GM18519 (cell line): ENCODE measurements around the gene FAM222B.
"Not testable (repeated sequence)": the region's sequence is repeated elsewhere in the genome, so short reads cannot be mapped to it uniquely, and the experiment has no call there.

Experiments
- ATAC-seq: cut with Tn5 transposase; IDR thresholded peaks from one replicate; pipeline ENCODE4 v1.9.1; 2021; ENCODE audit warnings: mild to moderate bottlenecking, moderate library complexity; ENCODE audit not compliant: unreplicated experiment, low FRiP score

FAM222B gene

GRCh38 chr17:28747801-28748750, 94.5 kb downstream of the FAM222B start:
- no peak for ATAC-seq

- no peak for ATAC-seq
Measured at GRCh38 chr17:28747051-28747691, 95.4 kb downstream of the FAM222B start.

GRCh38 chr17:28746611-28747050, 96.0 kb downstream of the FAM222B start:
- ATAC-seq, result no peak

GRCh38 chr17:28745786-28746411, 96.7 kb downstream of the FAM222B start:
- ATAC-seq, result no peak

- ATAC-seq, result no peak
Measured at GRCh38 chr17:28744972-28745785, 97.4 kb downstream of the FAM222B start.

- no peak for ATAC-seq
Measured at GRCh38 chr17:28744104-28744971, 98.3 kb downstream of the FAM222B start.

- peak; percentile 37 for ATAC-seq
Measured at GRCh38 chr17:28743243-28744103, 99.1 kb downstream of the FAM222B start, which contains the start of gene TRAF4. TRAF4 (plus strand) TSS chr17:28744011; CDS start chr17:28744113, 102 bp downstream.

- no peak for ATAC-seq
Measured at GRCh38 chr17:28741358-28742349, 100.9 kb downstream of the FAM222B start.

GRCh38 chr17:28740406-28741357, 101.9 kb downstream of the FAM222B start:
- ATAC-seq, result no peak

- ATAC-seq, result no peak
Measured at GRCh38 chr17:28738680-28739384, 103.8 kb downstream of the FAM222B start.

GRCh38 chr17:28737770-28738679, 104.6 kb downstream of the FAM222B start:
- no peak for ATAC-seq

GRCh38 chr17:28737316-28737715, 105.3 kb downstream of the FAM222B start:
- ATAC-seq, result no peak

- ATAC-seq, result not testable (repeated sequence)
Measured at GRCh38 chr17:28735913-28736769, 106.4 kb downstream of the FAM222B start.
